ENCODE data around the gene PABPC1L. TPM values are rescaled to one million over a fixed set of nuclear protein-coding genes. Genes with fewer than 3 reads are reported as not detected.

The PABPC1L gene
- total RNA-seq, 2 experiments from 2014 or later = 88.4 to 93.8 TPM

DNA sequence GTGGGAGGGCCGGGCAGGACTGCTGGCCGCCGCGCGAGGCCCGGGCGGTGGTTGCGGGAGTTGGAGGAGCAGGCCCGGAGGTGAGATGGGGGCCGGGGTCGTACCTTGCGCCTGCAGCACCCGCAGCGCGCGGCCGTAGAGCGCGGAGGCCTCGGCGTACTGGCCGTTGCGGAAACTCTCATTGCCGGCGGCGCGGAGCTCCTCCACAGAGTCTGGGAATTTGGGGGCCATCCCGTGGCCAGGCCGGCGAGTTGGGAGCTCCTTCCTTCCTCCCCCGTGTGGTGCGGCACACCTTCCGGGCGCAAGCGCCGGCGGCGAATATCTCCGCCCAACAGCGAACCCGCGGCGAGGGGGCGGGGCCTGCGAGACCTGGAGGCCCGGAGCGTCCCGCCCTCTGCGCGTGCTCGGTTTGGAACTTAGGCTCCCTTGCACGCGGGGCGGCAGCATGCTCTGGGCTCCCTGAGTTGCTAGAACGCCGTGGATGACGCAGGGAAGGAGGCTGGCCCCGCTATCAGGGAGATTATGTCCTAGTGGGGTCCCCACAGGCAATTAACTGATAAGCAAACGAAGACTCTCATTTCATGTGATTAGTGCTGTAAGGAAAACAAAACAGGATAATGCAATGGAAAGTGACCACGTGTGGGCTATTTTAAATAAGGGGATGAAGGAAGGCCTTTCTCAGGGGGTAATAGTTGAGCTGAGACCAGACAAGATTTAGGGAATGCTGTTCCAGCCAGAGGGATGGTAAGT is 50.4 kb downstream of the PABPC1L start, which contains the start of gene TOMM34:
Gene TOMM34, minus strand, starts transcription at position 295 of the 750 bp plus-strand sequence. Its CDS starts 64 bp downstream, at position 231.
- Mint-ChIP-seq H3K27me3 (no peaks in the 10 kb centered on the region), H3K36me3 (ENCODE audit: low read depth) (peaks cover 39% of the 10 kb centered on the region), H3K27ac (peak within 1 kb of the TSS; percentile 99), H3K4me3 (peak within 1 kb of the TSS; percentile 84), H3K4me1 (ENCODE audit: low read depth) (peaks cover 72% of the 10 kb centered on the region), H3K9me3 (peaks cover 2% of the 10 kb centered on the region)
- DNase-seq (peak; percentile 98), ATAC-seq (peak; percentile 91)
- intact Hi-C loops (cut with micrococcal nuclease) = loop anchor here (5.0 kb wide), 1 partner anchor 73 kb away; the partner anchor contains the start of gene YWHAB
- POLR2A ChIA-PET = interaction anchor here (0.9 to 3.7 kb wide), 20 partner anchors 8 to 90 kb away, joined by 3 to 35 read pairs (median 5); partner anchors contain the start of genes PABPC1L and YWHAB
- TF ChIP-seq, protein P1, sequence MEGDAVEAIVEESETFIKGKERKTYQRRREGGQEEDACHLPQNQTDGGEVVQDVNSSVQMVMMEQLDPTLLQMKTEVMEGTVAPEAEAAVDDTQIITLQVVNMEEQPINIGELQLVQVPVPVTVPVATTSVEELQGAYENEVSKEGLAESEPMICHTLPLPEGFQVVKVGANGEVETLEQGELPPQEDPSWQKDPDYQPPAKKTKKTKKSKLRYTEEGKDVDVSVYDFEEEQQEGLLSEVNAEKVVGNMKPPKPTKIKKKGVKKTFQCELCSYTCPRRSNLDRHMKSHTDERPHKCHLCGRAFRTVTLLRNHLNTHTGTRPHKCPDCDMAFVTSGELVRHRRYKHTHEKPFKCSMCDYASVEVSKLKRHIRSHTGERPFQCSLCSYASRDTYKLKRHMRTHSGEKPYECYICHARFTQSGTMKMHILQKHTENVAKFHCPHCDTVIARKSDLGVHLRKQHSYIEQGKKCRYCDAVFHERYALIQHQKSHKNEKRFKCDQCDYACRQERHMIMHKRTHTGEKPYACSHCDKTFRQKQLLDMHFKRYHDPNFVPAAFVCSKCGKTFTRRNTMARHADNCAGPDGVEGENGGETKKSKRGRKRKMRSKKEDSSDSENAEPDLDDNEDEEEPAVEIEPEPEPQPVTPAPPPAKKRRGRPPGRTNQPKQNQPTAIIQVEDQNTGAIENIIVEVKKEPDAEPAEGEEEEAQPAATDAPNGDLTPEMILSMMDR (IDR thresholded peaks at IDR 0.05) = no peak
- CTCF ChIA-PET = interaction anchor here (0.6 to 3.1 kb wide), 7 partner anchors 8 to 152 kb away, joined by 3 to 9 read pairs (median 3); no protein-coding TSS in a partner anchor

DNA sequence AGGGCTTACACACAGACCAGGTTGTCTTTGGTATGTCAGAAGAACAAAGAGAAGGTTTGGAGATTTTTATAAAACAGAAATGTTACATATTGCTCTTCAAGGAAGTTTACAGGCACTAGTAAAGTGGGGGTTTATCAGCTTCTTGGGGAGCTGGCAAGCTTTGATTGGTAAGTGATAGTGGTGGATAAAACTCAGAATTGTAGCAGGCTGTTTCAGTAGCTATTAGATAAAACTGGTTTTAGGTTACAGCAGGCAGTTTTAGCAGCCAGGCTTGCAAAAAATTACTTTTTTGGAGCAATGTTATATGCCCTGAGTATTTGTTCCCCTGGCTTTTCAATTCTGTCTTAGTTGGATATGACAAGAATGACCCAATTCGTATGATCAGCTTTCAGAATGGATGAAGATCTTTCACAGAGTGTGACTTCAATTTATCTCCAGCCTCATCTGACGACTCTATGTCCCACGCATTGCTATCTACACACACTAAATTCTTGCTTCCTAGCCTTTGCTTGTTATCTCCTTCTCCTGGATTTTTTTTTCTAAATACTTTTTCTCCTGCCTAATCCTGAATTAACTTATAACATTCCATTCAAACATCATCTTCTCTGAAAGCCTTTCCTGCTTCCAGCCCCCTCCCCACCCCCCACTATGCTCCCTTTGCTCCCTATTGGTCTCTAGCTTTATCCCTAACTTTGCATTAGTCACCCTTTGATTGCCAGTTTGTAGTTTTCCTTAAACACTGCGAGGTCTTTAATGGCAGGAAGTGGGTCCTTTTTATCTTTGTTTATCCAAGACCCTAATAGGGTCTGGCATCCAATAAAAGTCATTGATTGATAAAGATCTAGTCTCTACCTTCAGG is 51.4 kb downstream of the PABPC1L start:
- DNase-seq = no peak
- ATAC-seq = no peak
- TF ChIP-seq, protein P1 (IDR thresholded peaks at IDR 0.05) = no peak
- Mint-ChIP-seq H3K27ac (peak overlapping the region; percentile 99), H3K27me3 (no peaks in the 10 kb centered on the region), H3K36me3 (ENCODE audit: low read depth) (peaks cover 30% of the 10 kb centered on the region), H3K4me3 (peak overlapping the region; percentile 84), H3K9me3 (peaks cover 2% of the 10 kb centered on the region), H3K4me1 (ENCODE audit: low read depth) (peaks cover 74% of the 10 kb centered on the region)
- ChIA-PET POLR2A (interaction anchor here (0.7 to 3.7 kb wide), 11 partner anchors 9 to 69 kb away, joined by 3 to 35 read pairs (median 4); no protein-coding TSS in a partner anchor), CTCF (interaction anchor here (1.0 to 3.1 kb wide), 4 partner anchors 9 to 151 kb away, joined by 3 to 9 read pairs (median 3); no protein-coding TSS in a partner anchor)
- intact Hi-C loops (cut with micrococcal nuclease) = loop anchor here (5.0 kb wide), 1 partner anchor 74 kb away; the partner anchor contains the start of gene YWHAB

DNA sequence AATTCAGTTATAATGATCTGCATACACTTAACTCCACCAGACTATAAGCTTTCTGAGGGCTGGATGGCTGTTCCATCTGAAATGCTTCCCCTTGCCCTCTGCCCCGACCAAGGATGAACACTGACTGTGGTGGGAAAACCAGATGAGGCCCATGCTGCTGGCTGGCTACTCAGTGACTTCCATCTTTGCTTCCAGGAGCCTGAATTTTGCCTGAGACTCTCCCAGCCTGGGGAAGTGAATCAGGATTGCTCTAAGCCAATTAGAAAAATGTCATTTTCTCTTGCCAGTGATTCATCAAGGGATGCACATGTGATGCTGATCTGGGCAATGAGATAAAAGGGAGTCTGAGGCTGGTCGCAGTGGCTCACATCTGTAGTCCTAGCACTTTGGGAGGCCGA is 52.0 kb downstream of the PABPC1L start:
- ChIA-PET CTCF (interaction anchor here (3.1 kb wide), 1 partner anchor 10 kb away, joined by 9 read pairs; no protein-coding TSS in a partner anchor), POLR2A (interaction anchor here (1.0 to 3.7 kb wide), 4 partner anchors 12 to 20 kb away, joined by 3 to 35 read pairs (median 10); no protein-coding TSS in a partner anchor)
- intact Hi-C loops (cut with micrococcal nuclease) = loop anchor here (5.0 kb wide), 1 partner anchor 75 kb away; the partner anchor contains the start of gene YWHAB
- H3K9me3 Mint-ChIP-seq = peaks cover 2% of the 10 kb centered on the region
- no peaks in the 10 kb centered on the region for H3K27me3 Mint-ChIP-seq
- peak overlapping the region; percentile 99 for H3K27ac Mint-ChIP-seq
- no peak overlapping the region for H3K4me3 Mint-ChIP-seq
- H3K36me3 Mint-ChIP-seq (ENCODE audit: low read depth) = peaks cover 31% of the 10 kb centered on the region
- DNase-seq (no peak), ATAC-seq (no peak)
- TF ChIP-seq, protein P1 (IDR thresholded peaks at IDR 0.05) = no peak
- H3K4me1 Mint-ChIP-seq (ENCODE audit: low read depth) = peaks cover 69% of the 10 kb centered on the region

DNA sequence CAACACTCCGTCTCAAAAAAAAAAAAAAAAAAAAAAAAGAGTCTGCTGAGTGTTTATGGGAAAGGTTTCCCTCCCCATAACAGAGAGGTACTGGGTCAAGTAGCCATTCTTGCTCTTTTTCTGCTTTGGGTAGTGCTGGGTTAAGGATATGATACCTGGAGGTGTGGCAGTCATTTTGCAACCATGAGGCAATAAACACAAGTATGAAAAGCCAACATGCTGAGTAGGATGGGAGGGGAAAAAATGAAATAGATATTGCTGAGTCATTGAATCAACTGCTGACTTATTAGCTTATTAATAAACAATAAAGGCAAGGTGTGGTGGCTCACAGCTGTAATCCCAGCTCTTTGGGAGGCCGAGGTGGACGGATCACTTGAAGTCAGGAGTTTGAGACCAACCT is 52.6 kb downstream of the PABPC1L start:
- peaks cover 63% of the 10 kb centered on the region for H3K4me1 Mint-ChIP-seq (ENCODE audit: low read depth)
- H3K27ac Mint-ChIP-seq = peak overlapping the region; percentile 35
- ATAC-seq (no peak), DNase-seq (no peak)
- intact Hi-C loops (cut with micrococcal nuclease) = loop anchor here (5.0 kb wide), 1 partner anchor 75 kb away; the partner anchor contains the start of gene YWHAB
- TF ChIP-seq, protein P1 (IDR thresholded peaks at IDR 0.05) = no peak
- CTCF ChIA-PET = interaction anchor here (1.2 to 3.1 kb wide), 3 partner anchors 11 to 49 kb away, joined by 4 to 9 read pairs (median 5); no protein-coding TSS in a partner anchor
- no peak overlapping the region for H3K4me3 Mint-ChIP-seq
- peaks cover 2% of the 10 kb centered on the region for H3K9me3 Mint-ChIP-seq
- no peaks in the 10 kb centered on the region for H3K27me3 Mint-ChIP-seq
- POLR2A ChIA-PET = interaction anchor here (0.6 to 2.1 kb wide), 6 partner anchors 8 to 28 kb away, joined by 3 to 7 read pairs (median 4); no protein-coding TSS in a partner anchor
- H3K36me3 Mint-ChIP-seq (ENCODE audit: low read depth) = peaks cover 35% of the 10 kb centered on the region

Data from activated CD8-positive, alpha-beta T cell treated with anti-CD3 and anti-CD28 coated beads for 36 hours (primary cell).